GM23338 (cell line): Measurements from ENCODE around the gene EHD3.

Source experiments
- CTCF ChIP-seq, 2 experiments: fragments of 200-600 bp in 1 of 2; sonication (generic) in 1 of 2; conservative IDR thresholded peaks; 2 replicates each; pipeline versions ENCODE4 v1.5.1 to v1.6.1; 2016 to 2017; ENCODE audit warnings: antibody characterized with exemption in 2 of 2, low read depth in 2 of 2, mild to moderate bottlenecking in 2 of 2, moderate library complexity in 1 of 2
- POLR2AphosphoS5 ChIP-seq: IDR thresholded peaks from 2 replicates; pipeline ENCODE4 v1.6.1; 2016; ENCODE audit warnings: antibody characterized with exemption, low read depth

GRCh38 chr2:31205186-31205585 lies 28.8 kb upstream of the EHD3 start:
- TF ChIP-seq POLR2AphosphoS5 (no peak), CTCF (conservative IDR thresholded peaks at IDR 0.05; ENCODE audit: low read depth in 2 of 2) (no peak)
